OCI-LY3 (cell line): ENCODE data around the gene PTPRN2.

Source experiments
- EZH2phosphoT487 ChIP-seq: fragments of 200-600 bp; shearing (Covaris generic); IDR thresholded peaks from 2 replicates; pipeline ENCODE4 v1.6.1; 2018; ENCODE audit warnings: antibody characterized with exemption, mixed run types, low read depth
- TF ChIP-seq, protein P1 (sequence below): fragments of 200-600, 300-600 bp; sonication (generic); IDR thresholded peaks from 2 replicates; pipeline ENCODE4 v1.5.1; 2014; ENCODE audit warnings: antibody characterized with exemption, low read length, low read depth

GRCh38 chr7:158343936-158344455 lies 243.6 kb downstream of the PTPRN2 start:
- TF ChIP-seq, protein P1, sequence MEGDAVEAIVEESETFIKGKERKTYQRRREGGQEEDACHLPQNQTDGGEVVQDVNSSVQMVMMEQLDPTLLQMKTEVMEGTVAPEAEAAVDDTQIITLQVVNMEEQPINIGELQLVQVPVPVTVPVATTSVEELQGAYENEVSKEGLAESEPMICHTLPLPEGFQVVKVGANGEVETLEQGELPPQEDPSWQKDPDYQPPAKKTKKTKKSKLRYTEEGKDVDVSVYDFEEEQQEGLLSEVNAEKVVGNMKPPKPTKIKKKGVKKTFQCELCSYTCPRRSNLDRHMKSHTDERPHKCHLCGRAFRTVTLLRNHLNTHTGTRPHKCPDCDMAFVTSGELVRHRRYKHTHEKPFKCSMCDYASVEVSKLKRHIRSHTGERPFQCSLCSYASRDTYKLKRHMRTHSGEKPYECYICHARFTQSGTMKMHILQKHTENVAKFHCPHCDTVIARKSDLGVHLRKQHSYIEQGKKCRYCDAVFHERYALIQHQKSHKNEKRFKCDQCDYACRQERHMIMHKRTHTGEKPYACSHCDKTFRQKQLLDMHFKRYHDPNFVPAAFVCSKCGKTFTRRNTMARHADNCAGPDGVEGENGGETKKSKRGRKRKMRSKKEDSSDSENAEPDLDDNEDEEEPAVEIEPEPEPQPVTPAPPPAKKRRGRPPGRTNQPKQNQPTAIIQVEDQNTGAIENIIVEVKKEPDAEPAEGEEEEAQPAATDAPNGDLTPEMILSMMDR: no peak
- TF ChIP-seq EZH2phosphoT487: no peak
